GM19397 (cell line): ENCODE results near the gene UTS2R.

Source experiments
- ATAC-seq: cut with Tn5 transposase; IDR thresholded peaks from one replicate; pipeline ENCODE4 v1.9.1; 2021; ENCODE audit warnings: mild to moderate bottlenecking, moderate library complexity; ENCODE audit not compliant: unreplicated experiment

The UTS2R gene

GRCh38 chr17:82388223-82388921 is 16.8 kb downstream of the UTS2R start:
- no peak for ATAC-seq

- ATAC-seq = no peak
Observed at GRCh38 chr17:82388922-82389283, 17.3 kb downstream of the UTS2R start.

- no peak for ATAC-seq
Observed at GRCh38 chr17:82389379-82389778, 17.8 kb downstream of the UTS2R start.

DNA sequence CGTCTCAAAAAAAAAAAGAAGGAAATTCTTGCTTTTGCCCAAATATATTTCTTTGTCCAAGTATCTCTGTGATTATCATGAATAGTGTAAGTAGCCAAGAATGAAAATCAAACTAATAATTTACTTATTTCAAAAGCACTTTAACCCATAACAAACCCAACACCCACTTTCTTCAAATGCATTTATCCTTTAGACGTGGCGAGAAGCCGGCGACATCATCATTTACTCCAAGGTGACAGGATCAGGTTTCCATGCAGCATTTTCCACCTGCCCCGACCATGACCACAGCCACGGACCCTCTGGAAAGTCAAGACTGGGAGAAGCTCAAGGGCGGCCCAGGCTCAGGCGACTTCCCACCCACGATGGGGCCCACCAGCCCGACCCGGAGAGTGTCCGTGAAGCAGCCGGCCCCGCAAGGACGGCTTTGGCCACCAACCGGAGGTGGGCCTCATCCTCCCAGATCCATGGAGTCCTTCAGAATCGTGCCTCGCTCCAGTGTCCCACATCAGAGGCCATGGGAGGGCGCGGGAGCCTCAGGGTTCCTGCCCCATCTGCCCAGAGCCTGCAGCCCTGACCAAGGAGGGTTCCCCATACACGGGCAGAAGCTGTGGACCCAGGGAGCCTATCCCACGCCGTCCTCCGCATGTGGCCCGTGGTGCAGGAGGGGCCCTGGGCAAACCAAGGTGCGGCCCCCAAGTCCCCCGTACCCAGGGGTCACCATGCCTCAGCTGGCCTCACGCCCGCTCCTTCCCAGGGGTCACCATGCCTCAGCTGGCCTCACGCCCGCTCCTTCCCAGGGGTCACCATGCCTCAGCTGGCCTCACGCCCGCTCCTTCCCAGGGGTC is 18.7 kb downstream of the UTS2R start:
- no peak for ATAC-seq

- ATAC-seq = no peak
Observed at GRCh38 chr17:82390860-82391435, 19.4 kb downstream of the UTS2R start.

- ATAC-seq = no peak
Observed at GRCh38 chr17:82391496-82392066, 20.0 kb downstream of the UTS2R start.

DNA sequence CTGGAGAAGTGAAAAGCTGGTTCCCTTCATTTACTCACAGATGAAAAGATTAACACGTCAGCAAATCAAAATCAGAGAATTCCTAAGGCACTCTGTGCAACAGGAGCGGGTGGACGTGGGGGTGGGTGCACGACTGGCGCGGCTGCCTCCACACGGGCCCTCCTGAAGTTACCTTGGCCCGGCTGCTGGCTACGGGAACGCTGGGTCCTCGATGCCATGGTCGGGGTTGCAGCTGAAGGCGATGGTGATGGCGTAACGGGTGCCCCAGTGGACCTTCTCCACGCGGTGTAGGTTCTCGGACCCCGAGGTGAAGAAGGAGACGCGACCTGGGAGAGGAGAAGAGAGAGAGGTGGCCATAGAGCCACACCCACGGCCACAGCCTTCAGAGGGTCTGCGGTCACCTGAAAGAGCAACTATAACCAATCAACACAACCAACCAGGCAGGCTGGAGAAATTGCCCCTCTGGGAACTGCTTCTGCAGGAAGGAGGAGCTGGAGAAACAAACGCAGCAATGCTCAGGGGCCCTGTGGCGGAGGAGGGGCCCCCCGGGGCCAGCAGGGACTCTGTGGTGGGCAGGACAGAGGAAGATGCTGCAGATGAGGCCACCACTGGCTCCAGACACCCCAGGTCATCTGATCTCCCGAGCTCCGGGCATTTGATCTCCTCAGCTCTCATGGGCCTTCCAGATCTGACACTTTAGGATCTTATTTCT is 20.8 kb downstream of the UTS2R start:
- ATAC-seq = no peak

GRCh38 chr17:82392941-82393340 is 21.4 kb downstream of the UTS2R start:
- no peak for ATAC-seq

DNA sequence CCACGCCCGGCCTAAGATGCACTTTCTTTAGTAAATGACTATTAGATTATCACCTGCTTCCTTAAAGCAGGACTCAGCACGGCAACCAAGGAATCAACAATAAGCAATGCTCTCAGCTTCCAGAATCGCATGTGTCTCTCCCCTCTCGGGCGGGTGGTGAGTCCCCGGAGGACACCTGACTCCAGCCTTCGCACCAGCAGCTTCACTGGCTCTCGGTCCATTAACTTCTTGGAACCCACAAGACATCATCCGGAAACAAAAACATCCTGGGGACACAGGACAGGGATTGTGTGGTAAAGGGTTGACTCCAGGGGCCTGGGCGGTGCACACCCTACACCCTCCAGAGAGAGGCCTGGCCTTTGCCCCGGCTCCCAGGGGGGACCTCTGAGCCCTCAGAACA is 22.7 kb downstream of the UTS2R start:
- ATAC-seq = no peak

DNA sequence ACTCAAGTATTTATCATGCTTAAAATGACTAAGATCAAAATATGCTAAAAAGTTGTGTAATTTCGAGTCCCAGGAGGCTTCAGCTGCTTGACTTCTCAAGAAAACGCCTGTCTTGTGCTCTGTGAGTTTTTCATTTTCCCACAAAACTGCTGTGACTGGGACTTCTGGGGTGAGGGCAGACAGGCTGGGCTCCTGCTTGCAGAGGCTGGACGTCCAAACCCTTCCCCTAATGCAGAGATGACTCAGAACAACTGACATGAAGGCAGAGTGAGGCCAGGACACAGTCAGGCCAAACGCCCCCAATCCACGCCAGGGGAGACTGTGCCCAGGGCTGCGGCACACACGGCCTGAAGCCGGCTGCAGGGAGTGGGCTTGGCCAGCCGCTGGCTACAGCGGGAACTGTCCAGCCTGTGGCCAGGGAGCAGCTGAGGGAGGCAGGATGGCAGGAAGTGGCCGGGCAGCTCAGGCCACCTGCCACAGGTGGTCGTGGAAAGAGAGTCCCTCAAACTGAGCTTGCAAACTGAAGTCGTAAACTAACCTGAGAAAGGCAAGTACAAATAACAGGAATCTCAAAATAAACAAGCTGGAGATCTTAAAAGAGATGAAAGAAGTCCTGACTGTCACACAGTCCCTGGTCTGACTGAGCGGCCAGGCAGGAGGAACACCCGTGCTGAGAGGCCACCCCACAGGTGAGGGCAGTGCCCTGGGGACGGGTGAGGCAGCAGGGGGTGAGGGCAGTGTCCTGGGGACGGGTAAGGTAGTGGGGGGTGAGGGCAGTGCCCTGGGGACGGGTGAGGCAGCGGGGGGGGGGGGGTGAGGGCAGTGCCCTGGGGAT is 25.3 kb downstream of the UTS2R start:
- no peak for ATAC-seq

DNA sequence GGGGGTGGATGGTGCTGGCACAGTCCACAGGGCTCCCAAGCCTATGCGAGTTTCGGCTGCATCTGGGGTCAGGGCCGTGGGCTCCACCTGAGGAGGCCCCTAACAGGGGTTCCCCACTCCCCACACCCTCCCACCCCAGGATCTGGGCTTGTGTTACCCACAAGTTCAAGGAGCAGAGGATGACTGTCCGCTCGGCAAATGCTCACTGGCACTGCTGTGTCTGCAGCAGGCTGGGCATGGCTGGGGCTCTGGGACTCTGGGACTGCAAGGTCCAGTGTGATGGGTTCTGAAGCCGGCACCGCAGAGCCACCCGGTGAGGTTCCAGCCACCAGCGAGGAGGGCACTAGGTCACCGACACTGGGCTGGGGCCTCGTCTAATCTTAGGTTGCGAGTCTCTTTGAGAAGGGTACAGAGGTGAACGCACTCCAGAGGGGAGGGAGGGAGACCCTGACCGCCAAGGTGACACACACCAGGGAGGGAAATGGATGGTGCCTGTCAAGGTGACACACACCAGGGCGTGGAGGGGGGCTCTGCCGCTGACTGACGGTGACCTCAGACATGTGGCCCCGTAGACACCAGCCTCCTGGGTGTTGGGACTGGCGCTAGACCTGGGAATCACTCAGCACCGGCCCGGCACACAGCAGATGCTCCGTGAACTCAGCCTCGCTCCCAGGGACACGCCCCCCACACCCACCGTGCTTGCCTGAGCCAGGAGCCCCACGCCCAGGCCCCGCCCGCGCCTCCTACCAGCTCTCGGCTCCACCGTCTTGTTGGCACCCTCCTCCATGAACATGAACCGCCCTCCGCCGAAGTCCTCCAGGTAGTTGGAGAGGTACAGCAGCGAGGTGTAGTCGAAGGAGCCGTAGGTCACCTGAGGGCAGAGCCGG is 26.1 kb downstream of the UTS2R start:
- no peak for ATAC-seq

GRCh38 chr17:82399041-82399441 is 27.5 kb downstream of the UTS2R start:
- ATAC-seq = no peak

- ATAC-seq = no peak
Observed at GRCh38 chr17:82399601-82400101, 28.1 kb downstream of the UTS2R start.

DNA sequence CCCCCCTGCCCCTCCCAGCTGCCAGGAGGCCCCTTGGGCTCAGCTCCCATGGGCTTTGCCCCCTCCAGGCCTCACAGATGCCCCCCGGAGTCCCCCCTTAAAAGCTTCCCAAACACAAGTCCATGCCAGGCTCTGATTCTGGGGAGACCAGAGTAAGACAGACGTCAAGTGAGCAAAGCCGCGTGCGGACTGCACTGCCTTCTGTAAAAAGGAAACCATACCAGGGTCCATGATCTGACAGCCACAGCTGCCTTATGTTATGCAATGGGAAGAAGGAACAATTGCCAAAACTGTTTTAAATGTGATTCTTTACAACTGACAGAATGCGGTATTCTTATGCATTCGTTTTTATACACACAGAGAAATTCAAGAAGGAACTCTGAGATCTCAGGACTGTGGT is 28.6 kb downstream of the UTS2R start:
- ATAC-seq = no peak

DNA sequence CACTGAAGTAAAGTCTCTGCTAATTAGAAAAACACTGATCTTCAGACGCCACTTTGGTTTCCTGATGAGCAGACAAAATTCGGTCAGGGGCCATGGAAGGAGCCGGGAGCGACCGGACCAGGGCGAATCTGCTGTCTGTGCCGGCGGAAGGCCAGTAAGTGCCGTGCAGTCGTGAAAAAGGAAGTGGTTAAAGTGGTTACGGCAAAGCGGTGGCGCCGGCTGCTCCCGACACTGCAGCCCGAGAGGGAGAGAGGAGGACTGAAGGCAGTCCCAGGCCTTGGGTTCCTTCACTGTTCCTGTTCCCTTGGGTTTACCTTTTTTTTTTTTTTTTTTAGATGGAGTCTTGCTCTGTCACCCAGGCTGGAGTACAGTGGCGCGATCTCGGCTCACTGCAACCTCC is 29.3 kb downstream of the UTS2R start:
- no peak for ATAC-seq

GRCh38 chr17:82402865-82403264 is 31.3 kb downstream of the UTS2R start:
- peak; percentile 73 for ATAC-seq

DNA sequence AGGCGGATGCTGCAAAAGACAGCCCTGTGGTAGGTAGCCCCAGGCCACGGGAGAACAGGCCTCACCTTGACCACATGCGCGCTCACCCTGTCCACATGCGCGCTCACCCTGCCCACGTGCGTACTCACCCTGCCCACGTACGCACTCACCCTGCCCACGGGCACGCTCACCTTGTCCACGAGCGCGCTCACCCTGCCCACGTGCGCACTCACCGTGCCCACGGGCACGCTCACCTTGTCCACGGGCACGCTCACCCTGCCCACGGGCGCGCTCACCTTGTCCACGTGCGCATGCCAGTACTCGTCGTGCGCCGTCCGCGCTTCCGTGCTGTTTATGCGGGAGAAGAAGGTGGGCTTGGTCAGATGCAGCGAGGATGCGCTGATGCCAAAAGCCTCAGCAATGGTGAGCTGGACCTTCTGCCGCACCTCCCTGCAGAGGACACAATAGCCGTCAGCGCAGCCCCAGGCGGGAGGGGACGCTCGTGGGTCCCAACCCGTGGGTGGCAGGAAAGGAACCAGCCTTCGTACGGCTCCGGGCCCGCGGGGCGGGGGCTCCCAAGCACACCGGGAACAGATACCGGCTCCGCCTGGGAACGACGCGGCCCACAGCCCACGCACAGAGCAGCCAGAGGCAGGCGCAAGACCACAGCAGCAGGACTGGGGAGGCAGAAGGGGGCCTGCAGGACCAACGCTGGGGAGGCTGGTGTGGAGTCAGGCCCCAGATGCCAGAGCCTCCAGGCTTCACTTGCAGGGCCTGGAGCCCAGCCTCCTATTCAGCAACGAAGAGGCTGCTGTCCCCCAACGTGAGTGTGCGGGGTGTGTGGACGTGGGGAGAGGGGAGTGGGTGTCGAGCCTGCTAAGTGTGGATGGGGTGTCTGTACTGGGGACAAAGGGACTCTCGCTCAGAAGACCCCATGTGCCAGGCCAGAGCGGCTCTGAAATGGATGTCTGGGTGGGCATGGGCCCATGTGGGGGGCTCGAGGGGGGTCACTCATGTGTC is 32.4 kb downstream of the UTS2R start:
- no peak for ATAC-seq

GRCh38 chr17:82405051-82405450 is 33.5 kb downstream of the UTS2R start:
- no peak for ATAC-seq
